Fibroblast of lung (primary cell): ENCODE results near the gene FAM241B. TPM values are rescaled to one million over a fixed set of nuclear protein-coding genes. Genes with fewer than 3 reads are reported as not detected.
A peak's percentile ranks its signal among the peaks of the same experiment; 100 is the strongest.

Experiments used
- DNase-seq, 2 donors: peaks; one replicate each; pipeline versions ENCODE4 v3.0.0 to v3.0.0-alpha.2; 2010; ENCODE audit warnings: low read depth in 2 of 2
- H2AFZ ChIP-seq: 2 replicates; pipeline ENCODE4 v1.5.1; 2012; ENCODE audit warnings: low read length, control low read depth, inconsistent platforms
- H3K27ac ChIP-seq: 2 replicates; pipeline ENCODE4 v1.5.1; 2011; ENCODE audit warnings: low read length, control low read depth; ENCODE audit not compliant: insufficient read depth
- H3K27me3 ChIP-seq: 2 replicates; pipeline ENCODE4 v1.5.1; 2011; ENCODE audit warnings: mild to moderate bottlenecking, low read length; ENCODE audit not compliant: control insufficient read depth, insufficient read depth
- H3K36me3 ChIP-seq: 2 replicates; pipeline ENCODE4 v1.5.1; 2011; ENCODE audit warnings: low read length; ENCODE audit not compliant: control insufficient read depth, insufficient read depth
- H3K4me1 ChIP-seq: 2 replicates; pipeline ENCODE4 v1.5.1; 2011; ENCODE audit warnings: low read length; ENCODE audit not compliant: control insufficient read depth, insufficient read depth; ENCODE audit errors: extremely low read depth
- H3K4me2 ChIP-seq: 2 replicates; pipeline ENCODE4 v1.5.1; 2011; ENCODE audit warnings: low read length, control low read depth; ENCODE audit not compliant: insufficient read depth; ENCODE audit errors: extremely low read depth
- H3K4me3 ChIP-seq, 4 experiments: fragments of 200-600 bp in 1 of 4; sonication (generic) in 1 of 4; replicated peaks in 1 of 4; 2 replicates each; pipeline ENCODE4 v1.5.1; 2011 to 2016; ENCODE audit warnings: low read length in 4 of 4, low read depth in 3 of 4, mild to moderate bottlenecking in 3 of 4, control low read depth in 2 of 4, inconsistent platforms in 1 of 4, mixed read lengths in 1 of 4; ENCODE audit not compliant: insufficient read depth in 1 of 4; ENCODE audit errors: control extremely low read depth in 1 of 4
- H3K79me2 ChIP-seq: 2 replicates; pipeline ENCODE4 v1.5.1; 2012; ENCODE audit warnings: mild to moderate bottlenecking, low read length, inconsistent platforms; ENCODE audit not compliant: control insufficient read depth, insufficient read depth
- H3K9ac ChIP-seq: 2 replicates; pipeline ENCODE4 v1.5.1; 2011; ENCODE audit warnings: mild to moderate bottlenecking, low read length, control low read depth; ENCODE audit not compliant: insufficient read depth
- H3K9me3 ChIP-seq: 2 replicates; pipeline ENCODE4 v1.5.1; 2012; ENCODE audit warnings: low read depth, low read length; ENCODE audit not compliant: control insufficient read depth, insufficient read depth
- H4K20me1 ChIP-seq: 2 replicates; pipeline ENCODE4 v1.5.1; 2011; ENCODE audit warnings: low read length; ENCODE audit not compliant: control insufficient read depth, insufficient read depth; ENCODE audit errors: extremely low read depth
- CTCF ChIP-seq, 2 donors: IDR thresholded peaks in 1 of 2; conservative IDR thresholded peaks in 1 of 2; 1 replicate in 1 of 2; 2 replicates in 1 of 2; pipeline ENCODE4 v1.5.1; 2011 to 2012; ENCODE audit warnings: low read length in 2 of 2, control low read depth in 1 of 2, inconsistent platforms in 1 of 2, low read depth in 1 of 2, mild to moderate bottlenecking in 1 of 2
- EZH2 ChIP-seq: IDR thresholded peaks from 2 replicates; pipeline ENCODE4 v1.5.1; 2012; ENCODE audit warnings: low read length, control low read depth, mild to moderate bottlenecking; ENCODE audit errors: missing control alignments
- polyA plus RNA-seq, 2 donors: library from polyadenylated mRNA; depleted of rRNA in 1 of 2; stranded (reverse) in 1 of 2; unstranded in 1 of 2; fragments of >200 nt; gene quantifications; 2 replicates each; pipeline ENCODE4 v1.2.1, GENCODE V29; 2011 to 2012; ENCODE audit warnings: missing spikeins in 1 of 2
- total RNA-seq: library from RNA; depleted of rRNA; stranded (reverse); fragments of >200 nt; gene quantifications from 2 replicates; pipeline ENCODE4 v1.2.1, GENCODE V29; 2014

FAM241B gene
- total and polyA plus RNA-seq, 2 donors (not counting 1 experiment from before 2014, with no cell fraction given), result 0.61 to 0.99 TPM

GRCh38 chr10:69648461-69648860 is 18.4 kb downstream of the FAM241B start:
- no peak for TF ChIP-seq CTCF (conservative IDR thresholded peaks at IDR 0.05 in 1 of 2, IDR thresholded peaks at IDR 0.05 in 1 of 2; ENCODE audit: low read depth in 1 of 2, low read length in 2 of 2)
- TF ChIP-seq EZH2, result no peak
- H3K4me3 ChIP-seq, result no peak overlapping the region

DNA sequence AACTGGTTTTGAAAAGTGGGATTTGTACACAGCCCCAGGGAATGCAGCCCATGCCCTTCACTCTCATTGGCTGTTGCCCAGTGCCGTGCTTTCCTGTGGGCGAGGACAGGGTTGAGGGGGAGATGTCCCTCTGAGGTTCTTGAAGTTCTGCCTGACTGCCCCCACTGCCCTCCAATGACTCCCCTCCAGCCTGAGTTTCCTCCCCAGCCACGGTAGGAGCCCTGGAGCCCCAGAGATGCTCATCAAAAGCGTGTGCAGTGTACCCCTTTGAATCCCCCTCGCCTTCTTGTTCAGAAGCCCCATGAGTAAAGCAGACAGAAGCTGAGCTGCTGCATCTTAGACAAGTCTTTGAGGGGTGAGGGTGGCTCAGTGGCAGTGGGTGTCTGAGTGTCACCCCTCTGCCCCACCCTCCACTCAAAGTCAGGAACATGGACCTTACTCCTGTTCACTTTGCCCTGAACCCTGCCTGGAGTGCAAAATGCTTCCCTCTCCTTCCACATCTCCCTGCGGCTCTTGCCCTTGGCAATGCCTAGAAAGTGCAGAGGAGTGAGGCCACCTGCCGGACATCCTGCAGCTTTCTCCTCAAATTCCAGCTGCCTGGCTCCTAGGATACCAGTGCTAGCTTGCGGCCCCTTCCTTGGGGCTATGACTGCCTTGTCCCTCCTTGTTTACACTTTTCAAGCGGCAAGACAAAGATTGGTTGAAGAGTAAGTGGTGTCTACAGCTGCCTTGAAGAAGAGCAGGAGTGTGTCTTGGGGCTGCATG is 19.9 kb downstream of the FAM241B start:
- peaks cover 2% of the 10 kb centered on the region for H3K27me3 ChIP-seq
- no peak overlapping the region for H3K4me3 ChIP-seq
- TF ChIP-seq CTCF (conservative IDR thresholded peaks at IDR 0.05 in 1 of 2, IDR thresholded peaks at IDR 0.05 in 1 of 2; ENCODE audit: low read depth in 1 of 2, low read length in 2 of 2) (peak in 1 of 2 donors; percentile 10), EZH2 (peak; percentile 38)
- no peak overlapping the region for H3K4me2 ChIP-seq
- H3K4me1 ChIP-seq, result no peaks in the 10 kb centered on the region
- DNase-seq, result peak in 1 of 2 donors; percentile 7
- no peaks in the 10 kb centered on the region for H3K9me3 ChIP-seq
- no peaks in the 10 kb centered on the region for H3K79me2 ChIP-seq
- H2AFZ ChIP-seq, result no peak overlapping the region
- H3K27ac ChIP-seq, result no peak overlapping the region
- no peak overlapping the region for H3K9ac ChIP-seq
- H4K20me1 ChIP-seq, result no peaks in the 10 kb centered on the region
- H3K36me3 ChIP-seq, result no peaks in the 10 kb centered on the region

More at GRCh38 chr10:69648461-69648860, 18.4 kb downstream of the FAM241B start:
- H3K27ac ChIP-seq, result no peak overlapping the region
- no peak overlapping the region for H2AFZ ChIP-seq
- no peaks in the 10 kb centered on the region for H4K20me1 ChIP-seq
- H3K4me2 ChIP-seq, result no peak overlapping the region
- no peaks in the 10 kb centered on the region for H3K9me3 ChIP-seq
- H3K27me3 ChIP-seq, result peaks cover 5% of the 10 kb centered on the region
- H3K36me3 ChIP-seq, result no peaks in the 10 kb centered on the region
- H3K79me2 ChIP-seq, result no peaks in the 10 kb centered on the region
- H3K9ac ChIP-seq, result no peak overlapping the region
- DNase-seq, result no peak
- no peaks in the 10 kb centered on the region for H3K4me1 ChIP-seq

DNA sequence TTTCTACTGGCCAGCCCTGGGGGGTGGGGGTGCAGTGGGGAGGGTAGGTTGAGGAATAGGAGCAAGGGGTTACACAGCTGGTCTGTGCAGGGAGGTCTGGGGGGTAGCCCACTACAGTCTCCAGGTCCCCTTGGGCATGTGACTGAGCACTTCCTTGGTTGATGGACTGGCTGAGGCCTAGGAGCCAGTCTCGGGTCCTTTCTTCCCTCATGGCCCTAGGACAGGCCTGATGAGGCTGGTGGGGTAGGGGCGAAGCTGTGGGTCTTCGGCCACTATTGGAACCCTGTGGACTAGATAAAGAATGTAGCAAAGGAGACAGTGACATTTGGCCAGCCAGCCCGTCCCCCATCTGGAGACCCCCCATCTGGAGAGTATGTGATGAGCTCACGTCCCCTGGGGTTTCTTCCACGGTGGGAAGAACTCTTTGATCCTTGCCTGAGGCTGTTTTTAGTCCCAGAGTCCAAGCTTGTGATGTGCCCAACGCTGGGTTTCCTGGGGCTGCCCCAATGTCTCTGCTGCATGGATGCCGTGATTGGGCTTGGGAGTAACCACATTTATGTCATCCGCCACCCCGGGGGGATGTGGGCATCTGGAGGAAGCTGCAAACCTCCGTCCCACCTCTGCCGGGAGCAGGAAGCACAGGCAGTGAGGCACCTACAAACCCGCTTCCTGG is 20.7 kb downstream of the FAM241B start:
- H3K79me2 ChIP-seq, result no peaks in the 10 kb centered on the region

More for the DNA sequence above, 20.7 kb downstream of the FAM241B start:
- Histone ChIP-seq H3K27ac (no peak overlapping the region), H3K4me2 (no peak overlapping the region), H3K4me3 (no peak overlapping the region), H3K9ac (no peak overlapping the region), H4K20me1 (no peaks in the 10 kb centered on the region), H3K9me3 (no peaks in the 10 kb centered on the region), H3K36me3 (no peaks in the 10 kb centered on the region), H3K27me3 (peaks cover 2% of the 10 kb centered on the region), H2AFZ (no peak overlapping the region), H3K4me1 (no peaks in the 10 kb centered on the region)
- TF ChIP-seq EZH2 (no peak), CTCF (conservative IDR thresholded peaks at IDR 0.05 in 1 of 2, IDR thresholded peaks at IDR 0.05 in 1 of 2; ENCODE audit: low read depth in 1 of 2, low read length in 2 of 2) (no peak)
- no peak for DNase-seq
